GM21526 (cell line): ENCODE measurements around the gene LIG4.
A peak's percentile ranks its signal among the peaks of the same experiment; 100 is the strongest.
"Not testable (repeated sequence)": the region's sequence is repeated elsewhere in the genome, so short reads cannot be mapped to it uniquely, and the experiment has no call there.

Source experiments
- ATAC-seq: cut with Tn5 transposase; IDR thresholded peaks from one replicate; pipeline ENCODE4 v1.9.1; 2021; ENCODE audit warnings: moderate library complexity; ENCODE audit not compliant: unreplicated experiment, low FRiP score

The LIG4 gene

DNA sequence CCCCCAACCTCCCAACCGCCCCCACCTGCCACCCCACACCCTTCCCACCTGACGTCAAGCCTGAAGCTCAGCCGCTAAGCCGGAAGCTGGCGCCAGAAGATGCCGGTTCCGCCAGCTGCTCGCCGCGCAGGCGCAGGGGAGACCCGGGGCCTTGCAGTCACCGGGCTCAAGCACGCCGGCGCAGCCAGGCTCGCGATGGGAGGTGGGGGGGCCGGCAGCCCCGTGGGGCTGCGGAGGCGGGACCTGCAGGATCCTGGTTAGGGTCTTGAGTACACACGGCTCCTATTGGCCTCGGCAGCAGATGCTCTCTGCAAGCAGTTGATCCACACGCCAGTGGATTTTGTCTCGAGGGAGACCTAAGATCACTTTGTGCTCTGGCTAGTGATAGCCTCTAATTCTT, at the start of gene LIG4:
LIG4 (minus strand) TSS at position 101 of the 400 bp plus-strand sequence. CDS start 4,268 bp downstream, outside the sequence.
- ATAC-seq = peak; percentile 68

GRCh38 chr13:108263621-108264355, 48.5 kb upstream of the LIG4 start:
- no peak for ATAC-seq

GRCh38 chr13:108257248-108257647, 41.9 kb upstream of the LIG4 start:
- ATAC-seq = no peak

GRCh38 chr13:108249150-108249549, 33.8 kb upstream of the LIG4 start:
- no peak for ATAC-seq

- no peak for ATAC-seq
Observed at GRCh38 chr13:108230377-108230776, 15.0 kb upstream of the LIG4 start.

GRCh38 chr13:108227651-108228272, 12.4 kb upstream of the LIG4 start:
- no peak for ATAC-seq

GRCh38 chr13:108226184-108226583, 10.8 kb upstream of the LIG4 start:
- ATAC-seq = no peak

- no peak for ATAC-seq
Observed at GRCh38 chr13:108225440-108225839, 10.1 kb upstream of the LIG4 start.

DNA sequence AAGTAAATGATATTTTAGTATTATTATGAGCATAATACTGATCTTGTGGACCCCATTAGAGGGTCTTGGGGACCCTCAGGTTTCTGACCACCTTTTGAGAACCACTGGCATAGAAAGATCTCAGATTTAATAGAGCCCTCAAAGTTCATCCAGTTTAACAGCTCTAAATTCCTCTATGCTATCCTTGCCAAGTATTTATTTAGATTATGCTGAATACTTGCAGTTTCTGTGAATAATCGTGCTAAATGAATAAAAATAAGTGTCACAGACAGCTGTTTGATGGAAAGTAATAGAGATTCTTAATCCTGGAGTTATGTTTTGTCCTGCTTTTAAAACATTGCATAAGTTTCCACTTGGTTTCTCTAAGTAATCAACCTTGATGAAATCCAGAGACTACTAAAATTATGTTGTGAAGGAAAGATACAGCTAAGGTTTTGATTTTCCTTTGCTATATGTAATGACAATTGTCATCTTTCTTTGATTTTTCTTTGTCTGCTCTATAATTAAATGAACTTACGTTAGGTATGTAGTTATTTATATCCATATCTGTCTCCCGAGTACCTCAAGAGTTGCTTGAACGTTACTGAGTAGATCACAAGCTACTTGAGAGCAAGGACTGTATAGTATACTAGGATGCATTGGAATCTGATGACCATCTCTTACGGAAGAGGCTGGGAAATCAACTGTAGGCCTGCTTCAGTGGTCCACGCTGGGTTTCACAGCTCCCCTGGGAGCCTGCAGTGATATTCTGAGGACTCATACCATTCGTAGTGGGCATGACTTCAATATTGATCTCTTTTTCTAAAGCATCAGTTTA, 8.6 kb upstream of the LIG4 start:
- ATAC-seq = no peak

- no peak for ATAC-seq
Observed at GRCh38 chr13:108220041-108220440, 4.7 kb upstream of the LIG4 start.

DNA sequence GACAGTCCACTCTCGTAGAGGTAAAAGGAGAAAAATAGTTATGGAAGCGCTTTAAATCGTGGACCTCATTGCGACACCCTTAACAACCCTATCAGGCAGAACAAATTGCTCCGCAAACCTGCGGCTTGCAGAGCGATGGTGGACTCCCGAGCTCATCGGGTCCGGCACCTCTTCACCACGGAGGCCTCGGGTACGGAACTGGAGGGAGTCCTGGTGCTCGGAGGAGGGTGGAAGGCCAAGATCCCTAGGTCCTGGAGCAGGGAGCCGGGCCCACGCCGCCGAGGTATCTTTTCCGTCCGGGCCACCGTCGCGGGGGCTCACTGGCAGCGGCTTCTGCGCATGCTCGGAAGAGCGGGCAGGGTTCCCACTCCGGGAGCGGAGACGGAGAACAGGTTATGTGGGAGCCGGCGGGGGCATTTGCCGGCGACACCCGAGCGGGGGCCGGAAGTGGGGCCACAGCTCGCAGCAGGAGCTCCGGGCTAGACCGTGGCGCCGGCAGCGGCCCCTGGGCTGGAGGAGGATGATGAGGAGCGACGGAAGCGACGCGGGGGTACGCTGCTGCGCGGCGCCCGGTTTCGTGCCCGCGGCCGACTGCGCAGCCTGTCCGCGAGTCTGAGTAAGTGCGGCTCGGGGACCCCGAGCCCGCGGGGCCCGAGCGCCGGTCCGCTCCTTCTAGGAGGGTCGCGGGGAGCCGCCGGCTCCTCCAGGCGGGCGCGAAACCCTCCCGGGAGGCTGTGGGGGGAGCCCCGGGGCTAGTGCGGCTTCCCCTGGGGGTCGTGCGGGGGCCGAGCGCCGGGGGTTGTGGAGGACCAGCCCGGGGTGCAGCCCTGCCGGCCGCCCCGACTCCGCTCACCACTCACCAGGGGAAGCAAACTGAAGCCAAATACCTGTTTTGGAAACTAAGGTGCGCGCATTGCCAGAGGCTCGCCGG, 3.0 kb upstream of the LIG4 start, which contains the start of gene ABHD13:
ABHD13 (plus strand) TSS at position 349 of the 931 bp plus-strand sequence. CDS start 10,827 bp downstream, outside the sequence.
- peak; percentile 75 for ATAC-seq

- ATAC-seq = not testable (repeated sequence)
Observed at GRCh38 chr13:108217307-108218043, 2.1 kb upstream of the LIG4 start.

DNA sequence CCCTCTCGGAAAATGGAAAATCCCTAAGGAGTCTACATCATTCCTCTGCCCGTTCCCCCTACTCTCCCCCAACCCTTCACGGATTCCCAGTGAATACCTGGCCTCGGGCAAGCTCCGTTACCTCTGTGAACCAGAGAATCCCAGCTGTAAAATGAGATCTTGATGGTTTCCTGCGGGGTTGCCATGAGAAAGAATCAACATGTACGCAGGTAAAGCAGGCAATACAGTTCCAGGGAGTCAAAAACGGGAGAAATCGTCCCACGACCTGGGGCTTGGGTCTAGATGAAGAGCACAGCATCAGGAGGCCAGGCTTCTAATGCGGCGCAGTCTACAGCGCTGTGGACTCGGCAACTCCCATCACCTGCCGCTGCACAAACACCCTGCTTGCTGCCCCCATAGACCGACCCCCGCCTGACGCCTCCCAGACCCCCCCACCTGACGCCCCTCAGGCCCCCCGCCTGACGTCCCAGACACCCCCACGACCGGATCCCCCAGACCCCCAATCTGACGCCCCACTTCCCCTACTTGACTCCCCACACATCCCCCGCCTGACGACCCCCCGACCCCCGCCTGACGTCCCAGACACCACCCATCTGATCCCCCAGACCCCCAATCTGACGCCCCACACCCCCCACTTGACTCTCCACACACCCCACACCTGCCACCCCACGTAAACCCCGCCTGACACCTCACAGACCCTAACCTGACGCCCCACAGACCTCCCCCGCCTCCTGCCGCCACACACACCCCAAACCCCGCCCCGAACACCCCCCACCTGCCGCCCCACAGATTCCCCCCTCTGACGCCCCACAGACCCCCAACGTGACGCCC, 680 bp downstream of the LIG4 start:
- no peak for ATAC-seq

DNA sequence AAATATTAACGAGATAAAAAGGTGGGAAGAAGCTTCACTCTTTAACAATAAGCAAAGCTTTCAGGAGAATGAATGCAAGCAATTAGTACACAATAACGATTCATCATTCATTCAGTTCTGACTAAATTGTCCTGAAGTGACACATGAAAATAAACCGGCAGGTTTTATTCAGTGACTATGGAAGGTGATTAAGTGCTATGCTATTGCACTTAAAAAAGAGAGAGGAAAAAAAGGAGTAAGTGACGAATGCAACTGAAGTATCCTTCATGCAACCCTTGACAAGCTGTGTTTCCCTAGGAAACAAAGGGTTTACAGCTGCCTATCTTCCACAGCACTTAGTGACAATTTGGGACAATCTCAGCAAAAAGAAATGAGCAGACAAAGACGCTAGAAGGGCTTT, 1.4 kb downstream of the LIG4 start:
- no peak for ATAC-seq

GRCh38 chr13:108212886-108213285, 2.5 kb downstream of the LIG4 start:
- ATAC-seq = peak; percentile 35

DNA sequence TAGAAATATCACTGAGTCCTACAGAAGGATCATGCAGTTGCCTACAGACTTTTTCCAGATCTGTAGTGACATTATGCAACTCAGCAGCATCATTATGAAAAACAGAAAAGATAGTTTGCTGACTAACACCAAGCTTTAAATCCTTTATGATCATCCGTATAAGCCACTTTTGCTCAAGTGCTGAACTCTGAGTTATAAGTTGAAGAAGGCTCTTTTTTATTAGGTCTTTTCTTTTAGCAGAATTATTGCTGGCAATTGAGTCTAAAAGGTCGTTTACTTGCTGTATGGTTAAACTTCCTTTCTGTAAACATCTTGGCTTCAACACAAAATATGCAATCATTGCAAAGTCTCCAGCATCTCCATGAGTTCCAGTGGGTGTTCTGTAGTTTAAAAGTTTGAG, 4.8 kb downstream of the LIG4 start:
- no peak for ATAC-seq

DNA sequence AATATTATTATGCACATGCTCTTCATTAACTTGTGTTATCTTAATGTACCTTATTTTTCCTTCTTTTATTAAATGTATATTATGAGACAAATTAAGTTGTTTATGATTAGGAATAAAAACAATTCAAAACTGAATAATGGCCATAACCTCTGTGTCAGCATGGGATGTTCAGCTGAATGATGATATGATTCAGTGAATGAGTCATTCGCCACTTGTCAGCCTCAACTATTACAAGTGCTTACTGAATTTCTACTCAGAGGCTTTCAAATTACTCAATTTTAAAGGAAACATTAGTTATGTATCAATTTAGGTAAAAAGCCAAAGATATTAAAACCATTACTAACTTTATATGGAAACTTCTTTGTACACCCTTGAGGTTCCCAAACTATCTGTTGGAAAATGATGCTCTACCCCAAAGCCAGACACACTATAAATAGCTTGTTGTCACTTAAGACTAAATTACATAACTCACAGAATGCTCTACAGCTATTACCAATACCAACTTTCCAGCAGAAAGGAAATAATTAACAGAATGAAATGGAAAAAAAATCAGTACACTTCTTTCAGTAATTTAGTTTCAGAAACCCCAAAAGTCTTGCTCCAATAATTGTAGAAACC, 14.4 kb downstream of the LIG4 start:
- no peak for ATAC-seq

DNA sequence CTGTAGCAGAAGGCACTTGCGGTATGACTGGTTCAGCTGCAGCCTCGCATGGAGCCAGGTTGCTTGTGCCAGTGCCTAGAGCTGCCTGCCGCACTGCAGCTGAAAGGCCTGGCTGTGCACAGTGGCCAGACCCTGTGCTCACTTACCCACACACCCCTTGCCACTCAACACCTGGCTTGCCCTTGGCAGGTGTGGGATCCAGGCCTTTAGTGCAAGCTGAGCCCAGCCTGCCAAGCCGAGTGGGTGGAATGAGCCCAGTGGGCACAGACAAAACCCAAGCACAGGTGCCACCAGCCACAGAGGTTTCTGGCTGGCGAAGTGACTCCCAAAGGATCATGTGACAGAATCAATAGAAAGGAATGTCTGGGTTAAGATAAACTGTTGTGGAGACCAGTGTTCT, 19.5 kb downstream of the LIG4 start:
- no peak for ATAC-seq
